ENCODE results near the gene IMPACT.
A peak's percentile ranks its signal among the peaks of the same experiment; 100 is the strongest.

IMPACT gene

GRCh38 chr18:24446953-24447538 is 20.6 kb downstream of the IMPACT start:
- H3K27me3 Mint-ChIP-seq = no peaks in the 10 kb centered on the region
- H3K9me3 Mint-ChIP-seq = no peaks in the 10 kb centered on the region
- no peak overlapping the region for H3K4me3 Mint-ChIP-seq
- H3K27ac Mint-ChIP-seq = no peak overlapping the region
- ATAC-seq = no peak
- H3K36me3 Mint-ChIP-seq = peaks cover 66% of the 10 kb centered on the region
- peaks cover 14% of the 10 kb centered on the region for H3K4me1 Mint-ChIP-seq

DNA sequence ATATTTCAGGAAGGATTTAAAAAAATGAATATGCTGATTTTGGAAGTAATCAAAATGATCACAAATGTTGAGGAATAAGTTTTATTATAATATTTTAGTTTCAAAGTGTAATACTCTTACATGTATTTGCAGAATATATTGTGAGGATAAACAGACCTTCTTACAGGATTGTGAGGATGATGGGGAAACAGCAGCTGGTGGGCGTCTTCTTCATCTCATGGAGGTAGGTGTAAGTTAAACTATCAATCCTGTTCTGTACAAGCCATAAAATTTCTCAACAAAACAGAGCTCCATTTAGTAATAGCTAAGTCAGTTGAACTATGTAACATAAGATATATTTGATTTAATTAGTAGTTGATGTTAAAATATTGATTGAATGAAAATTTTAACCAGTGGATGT is 21.5 kb downstream of the IMPACT start:
- no peak overlapping the region for H3K4me3 Mint-ChIP-seq
- peaks cover 66% of the 10 kb centered on the region for H3K36me3 Mint-ChIP-seq

GRCh38 chr18:24456549-24456948 is 30.1 kb downstream of the IMPACT start:
- Mint-ChIP-seq H3K4me3 (no peak overlapping the region), H3K27me3 (no peaks in the 10 kb centered on the region), H3K9me3 (peaks cover 2% of the 10 kb centered on the region), H3K36me3 (peaks cover 9% of the 10 kb centered on the region), H3K27ac (peak overlapping the region; percentile 64), H3K4me1 (no peaks in the 10 kb centered on the region)
- ATAC-seq = peak; percentile 76

More for the DNA sequence above, 21.5 kb downstream of the IMPACT start:
- no peak for ATAC-seq
- H3K4me1 Mint-ChIP-seq = peaks cover 14% of the 10 kb centered on the region
- H3K9me3 Mint-ChIP-seq = no peaks in the 10 kb centered on the region
- no peaks in the 10 kb centered on the region for H3K27me3 Mint-ChIP-seq
- H3K27ac Mint-ChIP-seq = no peak overlapping the region

- no peak overlapping the region for H3K27ac Mint-ChIP-seq
- no peaks in the 10 kb centered on the region for H3K27me3 Mint-ChIP-seq
- H3K9me3 Mint-ChIP-seq = peaks cover 2% of the 10 kb centered on the region
- H3K36me3 Mint-ChIP-seq = no peaks in the 10 kb centered on the region
- no peak for ATAC-seq
- H3K4me1 Mint-ChIP-seq = no peaks in the 10 kb centered on the region
- H3K4me3 Mint-ChIP-seq = no peak overlapping the region
These were observed 33.3 kb downstream of the IMPACT start for GRCh38 chr18:24459772-24460171.

DNA sequence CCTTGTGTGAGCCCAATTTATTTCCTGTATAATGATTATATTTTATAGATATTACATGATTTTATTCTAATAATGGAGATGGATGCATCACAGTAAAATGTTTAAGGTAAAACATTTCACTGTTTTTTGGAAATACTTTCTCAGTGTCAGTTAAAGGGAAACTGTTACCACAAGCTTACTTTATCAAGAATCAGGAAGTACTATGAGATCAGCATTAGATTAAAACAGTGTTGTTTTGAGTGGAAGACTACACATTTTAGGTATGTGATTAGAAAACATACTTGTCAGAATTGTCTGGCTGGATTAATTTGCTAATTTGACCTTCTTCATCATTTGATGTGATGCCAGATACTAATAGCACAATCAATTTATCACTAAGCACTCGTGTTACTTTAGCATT is 33.9 kb downstream of the IMPACT start, which contains the start of gene HRH4:
TSS of gene HRH4 (plus strand) at position 250 of the 400 bp plus-strand sequence. CDS start at position 342, 92 bp downstream.
- Mint-ChIP-seq H3K36me3 (no peaks in the 10 kb centered on the region), H3K27ac (no peak within 1 kb of the TSS), H3K4me1 (no peaks in the 10 kb centered on the region), H3K27me3 (no peaks in the 10 kb centered on the region), H3K4me3 (no peak within 1 kb of the TSS), H3K9me3 (no peaks in the 10 kb centered on the region)
- no peak for ATAC-seq

DNA sequence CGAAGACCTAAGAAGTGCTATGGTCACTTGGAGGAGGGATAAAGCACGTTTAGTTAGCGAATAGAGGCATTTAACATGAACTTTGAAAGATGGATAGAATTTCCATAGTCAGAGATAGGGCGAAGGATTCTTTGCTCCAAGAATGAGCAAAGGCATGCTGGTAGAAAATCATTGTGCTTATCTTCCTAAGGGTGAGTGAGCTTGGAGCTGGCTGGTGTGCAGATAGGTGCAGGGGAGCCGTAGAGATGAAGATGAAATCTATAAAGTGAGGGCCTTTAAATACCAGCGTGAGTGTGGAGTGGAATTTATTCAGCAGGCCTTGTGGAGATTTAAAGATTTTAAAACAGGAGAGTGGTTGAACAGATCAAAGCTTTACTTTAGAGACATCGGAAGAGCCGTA is 35.5 kb downstream of the IMPACT start:
- no peaks in the 10 kb centered on the region for H3K36me3 Mint-ChIP-seq
- H3K27ac Mint-ChIP-seq = no peak overlapping the region
- no peaks in the 10 kb centered on the region for H3K9me3 Mint-ChIP-seq
- H3K27me3 Mint-ChIP-seq = peaks cover 3% of the 10 kb centered on the region
- no peak for ATAC-seq
- no peaks in the 10 kb centered on the region for H3K4me1 Mint-ChIP-seq
- no peak overlapping the region for H3K4me3 Mint-ChIP-seq

GRCh38 chr18:24462838-24463775 is 36.6 kb downstream of the IMPACT start:
- H3K27ac Mint-ChIP-seq = no peak overlapping the region
- no peaks in the 10 kb centered on the region for H3K36me3 Mint-ChIP-seq
- no peak overlapping the region for H3K4me3 Mint-ChIP-seq
- no peaks in the 10 kb centered on the region for H3K4me1 Mint-ChIP-seq
- no peaks in the 10 kb centered on the region for H3K9me3 Mint-ChIP-seq
- peaks cover 8% of the 10 kb centered on the region for H3K27me3 Mint-ChIP-seq
- no peak for ATAC-seq

DNA sequence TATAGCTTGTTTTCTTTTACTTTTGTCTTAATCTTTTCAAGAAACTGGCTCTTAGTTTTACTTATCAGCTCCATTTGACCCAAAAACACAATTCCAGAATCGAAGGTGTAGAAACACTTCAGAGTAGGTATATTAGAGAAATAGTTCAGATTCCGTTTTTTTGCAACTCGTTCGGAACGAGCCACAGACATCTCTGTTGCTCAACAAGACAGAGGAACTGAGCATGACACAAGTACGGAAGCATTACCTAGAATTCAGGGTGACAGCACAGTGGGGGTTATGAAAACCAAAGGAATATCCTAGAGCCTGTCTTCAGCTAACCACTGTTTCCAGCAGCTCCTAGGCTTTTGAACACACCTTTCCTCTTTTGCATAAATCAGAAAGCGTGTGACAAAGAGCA is 39.0 kb downstream of the IMPACT start:
- ATAC-seq = no peak

DNA sequence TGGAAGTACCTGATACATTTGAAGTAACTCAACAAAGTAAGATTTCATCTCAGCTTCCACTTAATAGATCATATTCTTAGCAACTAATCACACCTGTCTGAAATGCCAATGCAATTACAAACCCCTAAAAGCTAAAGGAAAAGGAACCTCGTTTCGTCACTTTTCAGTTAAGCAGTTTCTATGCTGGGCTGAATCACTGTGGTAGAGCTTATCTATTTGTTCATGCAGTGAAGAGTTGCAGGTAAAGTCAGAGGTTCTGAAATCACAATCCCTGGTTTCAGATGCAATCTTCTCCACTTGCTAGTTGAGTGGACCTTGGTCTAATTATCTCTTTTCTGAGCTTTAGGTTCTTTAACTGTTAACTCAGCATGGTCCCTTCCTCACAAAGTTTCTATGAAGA is 40.3 kb downstream of the IMPACT start:
- Mint-ChIP-seq H3K27me3 (peaks cover 8% of the 10 kb centered on the region), H3K27ac (no peak overlapping the region), H3K36me3 (no peaks in the 10 kb centered on the region), H3K4me1 (no peaks in the 10 kb centered on the region), H3K9me3 (no peaks in the 10 kb centered on the region), H3K4me3 (no peak overlapping the region)
- no peak for ATAC-seq

More for the DNA sequence above, 39.0 kb downstream of the IMPACT start:
- H3K4me1 Mint-ChIP-seq = no peaks in the 10 kb centered on the region
- H3K27ac Mint-ChIP-seq = no peak overlapping the region
- H3K4me3 Mint-ChIP-seq = no peak overlapping the region
- peaks cover 8% of the 10 kb centered on the region for H3K27me3 Mint-ChIP-seq
- H3K9me3 Mint-ChIP-seq = no peaks in the 10 kb centered on the region
- no peaks in the 10 kb centered on the region for H3K36me3 Mint-ChIP-seq

GRCh38 chr18:24470022-24470618 is 43.6 kb downstream of the IMPACT start:
- Mint-ChIP-seq H3K27ac (no peak overlapping the region), H3K27me3 (peaks cover 8% of the 10 kb centered on the region), H3K36me3 (no peaks in the 10 kb centered on the region), H3K9me3 (no peaks in the 10 kb centered on the region), H3K4me1 (no peaks in the 10 kb centered on the region), H3K4me3 (no peak overlapping the region)
- no peak for ATAC-seq

DNA sequence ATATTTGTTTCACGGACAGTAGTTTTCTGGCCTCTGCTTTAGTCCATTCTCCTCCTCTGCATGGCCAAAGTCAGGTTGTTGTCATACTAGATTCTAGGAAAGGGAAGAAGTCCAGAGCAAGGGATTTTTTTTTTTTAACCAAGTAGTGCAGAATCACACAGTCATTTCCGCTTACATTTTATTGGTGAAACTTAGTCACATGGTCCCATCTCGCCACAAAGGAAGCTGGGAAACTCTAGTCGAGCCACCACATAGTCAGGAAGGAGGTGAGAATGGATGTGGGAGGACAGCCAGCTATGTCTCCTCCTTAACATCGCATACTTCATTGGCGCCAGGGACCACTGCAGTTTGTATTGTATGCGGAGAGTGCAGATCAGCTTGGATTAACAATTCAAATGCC is 44.3 kb downstream of the IMPACT start:
- Mint-ChIP-seq H3K4me1 (no peaks in the 10 kb centered on the region), H3K4me3 (no peak overlapping the region), H3K9me3 (no peaks in the 10 kb centered on the region), H3K27ac (no peak overlapping the region), H3K36me3 (no peaks in the 10 kb centered on the region), H3K27me3 (peaks cover 8% of the 10 kb centered on the region)
- ATAC-seq = no peak

DNA sequence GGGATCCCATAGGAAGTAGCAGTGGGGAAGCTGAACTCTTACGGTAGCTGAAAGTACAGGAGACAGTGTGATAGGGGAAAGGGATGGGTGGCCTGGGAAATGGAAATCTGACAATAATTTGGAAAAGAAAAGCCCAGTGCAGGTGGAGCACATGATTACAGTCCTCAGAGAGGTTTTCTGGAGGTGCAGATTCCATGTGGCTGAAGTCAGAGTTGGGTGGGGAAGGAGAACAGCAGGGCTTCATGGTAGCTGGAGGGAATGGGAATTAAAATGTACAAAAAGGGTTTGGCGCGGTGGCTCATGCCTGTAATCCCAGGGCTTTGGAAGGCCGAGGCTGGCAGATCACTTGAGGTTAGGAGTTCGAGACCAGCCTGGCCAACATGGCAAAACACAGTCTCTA is 46.1 kb downstream of the IMPACT start:
- Mint-ChIP-seq H3K36me3 (no peaks in the 10 kb centered on the region), H3K4me1 (no peaks in the 10 kb centered on the region), H3K4me3 (no peak overlapping the region), H3K27ac (no peak overlapping the region), H3K9me3 (no peaks in the 10 kb centered on the region), H3K27me3 (peaks cover 2% of the 10 kb centered on the region)
- ATAC-seq = no peak

GRCh38 chr18:24474406-24474805 is 47.9 kb downstream of the IMPACT start:
- no peaks in the 10 kb centered on the region for H3K36me3 Mint-ChIP-seq
- H3K9me3 Mint-ChIP-seq = no peaks in the 10 kb centered on the region
- no peak for ATAC-seq
- H3K4me3 Mint-ChIP-seq = no peak overlapping the region
- H3K4me1 Mint-ChIP-seq = no peaks in the 10 kb centered on the region
- no peak overlapping the region for H3K27ac Mint-ChIP-seq
- H3K27me3 Mint-ChIP-seq = peaks cover 7% of the 10 kb centered on the region

GRCh38 chr18:24475926-24476589 is 49.6 kb downstream of the IMPACT start:
- H3K27ac Mint-ChIP-seq = no peak overlapping the region
- H3K9me3 Mint-ChIP-seq = peaks cover 3% of the 10 kb centered on the region
- H3K4me3 Mint-ChIP-seq = no peak overlapping the region
- no peaks in the 10 kb centered on the region for H3K4me1 Mint-ChIP-seq
- no peaks in the 10 kb centered on the region for H3K36me3 Mint-ChIP-seq
- H3K27me3 Mint-ChIP-seq = peaks cover 7% of the 10 kb centered on the region
- ATAC-seq = no peak

DNA sequence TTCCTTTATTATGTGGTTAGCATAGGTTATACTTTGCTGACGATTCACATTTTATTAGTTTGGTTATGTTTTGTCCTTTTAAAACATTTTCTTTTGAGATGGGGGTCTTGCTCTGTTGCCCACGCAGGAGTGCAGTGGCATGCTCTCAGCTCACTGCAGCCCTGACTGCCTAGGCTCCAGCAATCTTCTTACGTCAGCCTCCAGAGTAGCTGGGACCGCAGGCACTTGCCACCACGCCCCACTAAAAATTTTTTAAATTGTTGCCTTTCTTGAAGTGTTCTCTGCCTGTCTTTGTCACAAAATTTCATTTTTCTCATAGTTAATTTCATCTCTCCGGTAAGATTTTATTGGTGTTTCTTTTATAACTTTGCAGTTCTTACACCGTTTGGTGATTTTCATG is 52.9 kb downstream of the IMPACT start:
- peaks cover 7% of the 10 kb centered on the region for H3K27me3 Mint-ChIP-seq
- ATAC-seq = no peak
- H3K36me3 Mint-ChIP-seq = no peaks in the 10 kb centered on the region
- no peaks in the 10 kb centered on the region for H3K4me1 Mint-ChIP-seq
- peaks cover 5% of the 10 kb centered on the region for H3K9me3 Mint-ChIP-seq
- H3K27ac Mint-ChIP-seq = no peak overlapping the region
- no peak overlapping the region for H3K4me3 Mint-ChIP-seq

Measured in stimulated activated memory B cell treated with anti-CD40 and anti-IgM and Interleukin-4, amounts not matched to agents 10 μg/mL and 1 μg/mL and 100 μg/mL, for 72 hours (primary cell).